ENCODE measurements around the gene PPP2R2B. TPM values are rescaled to one million over a fixed set of nuclear protein-coding genes. Genes with fewer than 3 reads are reported as not detected.

The PPP2R2B gene
- total and polyA plus RNA-seq, 2 donors (not counting 1 experiment from before 2014, with no cell fraction given), result 0.67 to 1.5 TPM

- no peak overlapping the region for H3K27ac ChIP-seq (ENCODE audit: insufficient read depth, low read length)
- no peak overlapping the region for H3K9ac ChIP-seq (ENCODE audit: insufficient read depth, low read length)
- H2AFZ ChIP-seq (ENCODE audit: low read length), result no peak overlapping the region
- DNase-seq (ENCODE audit: low read depth in 2 of 2), result peak; percentile 14 to 64
- H3K36me3 ChIP-seq (ENCODE audit: control insufficient read depth, insufficient read depth, low read length), result no peaks in the 10 kb centered on the region
- no peaks in the 10 kb centered on the region for H4K20me1 ChIP-seq (ENCODE audit: control insufficient read depth, extremely low read depth, insufficient read depth, low read length)
- TF ChIP-seq CTCF (conservative IDR thresholded peaks at IDR 0.05 in 1 of 2, IDR thresholded peaks at IDR 0.05 in 1 of 2; ENCODE audit: low read depth in 1 of 2, low read length in 2 of 2) (no peak), EZH2 (IDR thresholded peaks at IDR 0.05; ENCODE audit: low read length, missing control alignments) (no peak)
- H3K4me3 ChIP-seq (replicated peaks in 1 of 4; ENCODE audit: control extremely low read depth in 1 of 4, insufficient read depth in 1 of 4, low read depth in 3 of 4, low read length in 4 of 4), result no peak overlapping the region
- no peaks in the 10 kb centered on the region for H3K27me3 ChIP-seq (ENCODE audit: control insufficient read depth, insufficient read depth, low read length)
- H3K4me2 ChIP-seq (ENCODE audit: extremely low read depth, insufficient read depth, low read length), result no peak overlapping the region
- H3K4me1 ChIP-seq (ENCODE audit: control insufficient read depth, extremely low read depth, insufficient read depth, low read length), result no peaks in the 10 kb centered on the region
- H3K79me2 ChIP-seq (ENCODE audit: control insufficient read depth, insufficient read depth, low read length), result no peaks in the 10 kb centered on the region
- no peaks in the 10 kb centered on the region for H3K9me3 ChIP-seq (ENCODE audit: control insufficient read depth, insufficient read depth, low read depth, low read length)
Observed at GRCh38 chr5:146716636-146717035, 161.9 kb downstream of the PPP2R2B start.

GRCh38 chr5:146710348-146710747 lies 168.2 kb downstream of the PPP2R2B start:
- DNase-seq (ENCODE audit: low read depth in 2 of 2), result no peak
- no peak overlapping the region for H3K27ac ChIP-seq (ENCODE audit: insufficient read depth, low read length)
- H3K4me3 ChIP-seq (replicated peaks in 1 of 4; ENCODE audit: control extremely low read depth in 1 of 4, insufficient read depth in 1 of 4, low read depth in 3 of 4, low read length in 4 of 4), result no peak overlapping the region
- H2AFZ ChIP-seq (ENCODE audit: low read length), result no peak overlapping the region
- no peaks in the 10 kb centered on the region for H4K20me1 ChIP-seq (ENCODE audit: control insufficient read depth, extremely low read depth, insufficient read depth, low read length)
- TF ChIP-seq CTCF (conservative IDR thresholded peaks at IDR 0.05 in 1 of 2, IDR thresholded peaks at IDR 0.05 in 1 of 2; ENCODE audit: low read depth in 1 of 2, low read length in 2 of 2), result no peak
- no peak for TF ChIP-seq EZH2 (IDR thresholded peaks at IDR 0.05; ENCODE audit: low read length, missing control alignments)
- no peak overlapping the region for H3K9ac ChIP-seq (ENCODE audit: insufficient read depth, low read length)
- H3K4me1 ChIP-seq (ENCODE audit: control insufficient read depth, extremely low read depth, insufficient read depth, low read length), result no peaks in the 10 kb centered on the region
- H3K4me2 ChIP-seq (ENCODE audit: extremely low read depth, insufficient read depth, low read length), result no peak overlapping the region
- H3K9me3 ChIP-seq (ENCODE audit: control insufficient read depth, insufficient read depth, low read depth, low read length), result no peaks in the 10 kb centered on the region
- no peaks in the 10 kb centered on the region for H3K79me2 ChIP-seq (ENCODE audit: control insufficient read depth, insufficient read depth, low read length)
- H3K36me3 ChIP-seq (ENCODE audit: control insufficient read depth, insufficient read depth, low read length), result no peaks in the 10 kb centered on the region
- H3K27me3 ChIP-seq (ENCODE audit: control insufficient read depth, insufficient read depth, low read length), result no peaks in the 10 kb centered on the region

GRCh38 chr5:146707316-146707715 lies 171.2 kb downstream of the PPP2R2B start:
- Histone ChIP-seq H3K9me3 (ENCODE audit: control insufficient read depth, insufficient read depth, low read depth, low read length) (no peaks in the 10 kb centered on the region), H4K20me1 (ENCODE audit: control insufficient read depth, extremely low read depth, insufficient read depth, low read length) (no peaks in the 10 kb centered on the region), H3K27me3 (ENCODE audit: control insufficient read depth, insufficient read depth, low read length) (no peaks in the 10 kb centered on the region), H3K4me3 (replicated peaks in 1 of 4; ENCODE audit: control extremely low read depth in 1 of 4, insufficient read depth in 1 of 4, low read depth in 3 of 4, low read length in 4 of 4) (no peak overlapping the region), H2AFZ (ENCODE audit: low read length) (no peak overlapping the region), H3K79me2 (ENCODE audit: control insufficient read depth, insufficient read depth, low read length) (no peaks in the 10 kb centered on the region), H3K27ac (ENCODE audit: insufficient read depth, low read length) (no peak overlapping the region), H3K4me2 (ENCODE audit: extremely low read depth, insufficient read depth, low read length) (no peak overlapping the region), H3K9ac (ENCODE audit: insufficient read depth, low read length) (no peak overlapping the region), H3K4me1 (ENCODE audit: control insufficient read depth, extremely low read depth, insufficient read depth, low read length) (peaks cover 3% of the 10 kb centered on the region), H3K36me3 (ENCODE audit: control insufficient read depth, insufficient read depth, low read length) (no peaks in the 10 kb centered on the region)
- TF ChIP-seq EZH2 (IDR thresholded peaks at IDR 0.05; ENCODE audit: low read length, missing control alignments), result no peak
- TF ChIP-seq CTCF (conservative IDR thresholded peaks at IDR 0.05 in 1 of 2, IDR thresholded peaks at IDR 0.05 in 1 of 2; ENCODE audit: low read depth in 1 of 2, low read length in 2 of 2), result no peak
- no peak for DNase-seq (ENCODE audit: low read depth in 2 of 2)

All from fibroblast of lung (primary cell).